ENCODE measurements around the gene TNS1.

Gene TNS1

GRCh38 chr2:217753460-217754200 is 249.2 kb downstream of the TNS1 start:
- TF ChIP-seq CTCF (conservative IDR thresholded peaks at IDR 0.05; ENCODE audit: low read depth, low read length): no peak
- no peaks in the 10 kb centered on the region for H3K36me3 ChIP-seq (ENCODE audit: insufficient read depth)
- H3K4me2 ChIP-seq: no peak overlapping the region
- no peak overlapping the region for H3K4me3 ChIP-seq (IDR thresholded peaks at IDR 0.05; ENCODE audit: insufficient read depth, low read depth, low read length)
- no peak overlapping the region for H2AFZ ChIP-seq (ENCODE audit: low read depth)
- no peaks in the 10 kb centered on the region for H3K79me2 ChIP-seq (ENCODE audit: insufficient read depth, low read depth)
- no peaks in the 10 kb centered on the region for H4K20me1 ChIP-seq (ENCODE audit: insufficient read depth)
- H3K9ac ChIP-seq: no peak overlapping the region
- H3K27ac ChIP-seq: no peak overlapping the region
- H3K4me1 ChIP-seq (ENCODE audit: low read depth, poor library complexity, severe bottlenecking): no peaks in the 10 kb centered on the region
- H3K27me3 ChIP-seq (ENCODE audit: insufficient read depth, low read depth): no peaks in the 10 kb centered on the region

GRCh38 chr2:217752714-217753459 is 249.9 kb downstream of the TNS1 start:
- Histone ChIP-seq H4K20me1 (ENCODE audit: insufficient read depth) (no peaks in the 10 kb centered on the region), H3K4me1 (ENCODE audit: low read depth, poor library complexity, severe bottlenecking) (no peaks in the 10 kb centered on the region), H3K79me2 (ENCODE audit: insufficient read depth, low read depth) (no peaks in the 10 kb centered on the region), H2AFZ (ENCODE audit: low read depth) (no peak overlapping the region), H3K9ac (no peak overlapping the region), H3K27ac (no peak overlapping the region), H3K4me3 (IDR thresholded peaks at IDR 0.05; ENCODE audit: insufficient read depth, low read depth, low read length) (no peak overlapping the region), H3K27me3 (ENCODE audit: insufficient read depth, low read depth) (no peaks in the 10 kb centered on the region), H3K36me3 (ENCODE audit: insufficient read depth) (no peaks in the 10 kb centered on the region), H3K4me2 (no peak overlapping the region)
- TF ChIP-seq CTCF (conservative IDR thresholded peaks at IDR 0.05; ENCODE audit: low read depth, low read length): no peak

GRCh38 chr2:217751952-217752351 is 250.8 kb downstream of the TNS1 start:
- H3K79me2 ChIP-seq (ENCODE audit: insufficient read depth, low read depth): no peaks in the 10 kb centered on the region
- H3K9ac ChIP-seq: no peak overlapping the region
- H3K4me2 ChIP-seq: no peak overlapping the region
- H3K27ac ChIP-seq: no peak overlapping the region
- TF ChIP-seq CTCF (conservative IDR thresholded peaks at IDR 0.05; ENCODE audit: low read depth, low read length): no peak
- no peak overlapping the region for H2AFZ ChIP-seq (ENCODE audit: low read depth)
- H4K20me1 ChIP-seq (ENCODE audit: insufficient read depth): no peaks in the 10 kb centered on the region
- no peaks in the 10 kb centered on the region for H3K36me3 ChIP-seq (ENCODE audit: insufficient read depth)
- H3K27me3 ChIP-seq (ENCODE audit: insufficient read depth, low read depth): no peaks in the 10 kb centered on the region
- H3K4me1 ChIP-seq (ENCODE audit: low read depth, poor library complexity, severe bottlenecking): no peaks in the 10 kb centered on the region
- no peak overlapping the region for H3K4me3 ChIP-seq (IDR thresholded peaks at IDR 0.05; ENCODE audit: insufficient read depth, low read depth, low read length)

GRCh38 chr2:217751192-217751591 is 251.6 kb downstream of the TNS1 start:
- Histone ChIP-seq H3K4me1 (ENCODE audit: low read depth, poor library complexity, severe bottlenecking) (no peaks in the 10 kb centered on the region), H3K4me2 (no peak overlapping the region), H4K20me1 (ENCODE audit: insufficient read depth) (no peaks in the 10 kb centered on the region), H3K36me3 (ENCODE audit: insufficient read depth) (no peaks in the 10 kb centered on the region), H3K27me3 (ENCODE audit: insufficient read depth, low read depth) (no peaks in the 10 kb centered on the region), H3K27ac (no peak overlapping the region), H3K79me2 (ENCODE audit: insufficient read depth, low read depth) (no peaks in the 10 kb centered on the region), H2AFZ (ENCODE audit: low read depth) (no peak overlapping the region), H3K4me3 (IDR thresholded peaks at IDR 0.05; ENCODE audit: insufficient read depth, low read depth, low read length) (no peak overlapping the region), H3K9ac (no peak overlapping the region)
- TF ChIP-seq CTCF (conservative IDR thresholded peaks at IDR 0.05; ENCODE audit: low read depth, low read length): no peak

Measured in KMS-11 (cell line).